Smooth muscle cell (in vitro differentiated cells): ENCODE measurements around the gene RBM4. TPM values are rescaled to one million over a fixed set of nuclear protein-coding genes. Genes with fewer than 3 reads are reported as not detected.

Experiments used
- DNase-seq: peaks from one replicate; lab custom pipeline; 2025; ENCODE audit not compliant: unreplicated experiment; lab: John Stamatoyannopoulos, UW
- H2AFZ ChIP-seq: fragments of 200-600 bp; sonication (generic); 2 replicates; pipeline ENCODE4 v1.6.0; 2016; ENCODE audit warnings: antibody characterized with exemption, low read depth, mild to moderate bottlenecking
- H3F3A ChIP-seq: fragments of 200-600 bp; sonication (generic); 2 replicates; pipeline ENCODE4 v1.6.0; 2017; ENCODE audit warnings: antibody characterized with exemption, low read depth
- H3K27ac ChIP-seq: fragments of 200-600 bp; sonication (generic); 2 replicates; pipeline ENCODE4 v1.5.1; 2016; ENCODE audit warnings: low read depth, mild to moderate bottlenecking
- H3K27me3 ChIP-seq: fragments of 200-600 bp; sonication (generic); 2 replicates; pipeline ENCODE4 v1.6.1; 2016; ENCODE audit warnings: low read depth, mild to moderate bottlenecking
- H3K36me3 ChIP-seq: fragments of 200-600 bp; sonication (generic); 2 replicates; pipeline ENCODE4 v1.5.1; 2016; ENCODE audit warnings: low read depth
- H3K4me1 ChIP-seq: fragments of 200-600 bp; sonication (generic); 2 replicates; pipeline ENCODE4 v1.5.1; 2016; ENCODE audit warnings: low read depth
- H3K4me2 ChIP-seq: fragments of 200-600 bp; sonication (generic); 2 replicates; pipeline ENCODE4 v1.6.0; 2016; ENCODE audit warnings: mild to moderate bottlenecking
- H3K4me3 ChIP-seq: fragments of 200-600 bp; sonication (generic); 2 replicates; pipeline ENCODE4 v1.5.1; 2016; ENCODE audit warnings: mild to moderate bottlenecking
- H3K79me2 ChIP-seq: fragments of 200-600 bp; sonication (generic); 2 replicates; pipeline ENCODE4 v1.6.0; 2016; ENCODE audit warnings: low read depth, mild to moderate bottlenecking
- H3K9ac ChIP-seq: fragments of 200-600 bp; sonication (generic); 2 replicates; pipeline ENCODE4 v1.6.0; 2016; ENCODE audit warnings: low read depth
- H3K9me3 ChIP-seq: fragments of 200-600 bp; sonication (generic); replicated peaks from 2 replicates; pipeline ENCODE4 v1.5.1; 2016; ENCODE audit warnings: low read depth
- H4K20me1 ChIP-seq: fragments of 200-600 bp; sonication (generic); 2 replicates; pipeline ENCODE4 v1.6.0; 2016; ENCODE audit warnings: low read depth
- CTCF ChIP-seq: fragments of 200-600 bp; sonication (generic); IDR thresholded peaks from 2 replicates; pipeline ENCODE4 v1.5.1; 2017; ENCODE audit warnings: borderline replicate concordance, mild to moderate bottlenecking, antibody characterized with exemption; ENCODE audit not compliant: insufficient read depth, poor library complexity, severe bottlenecking
- WGBS: methylation state at CpG from one replicate; pipeline ENCODE4 v1.1.7; 2016; ENCODE audit warnings: low lambda C conversion rate; 5-methylcytosine and 5-hydroxymethylcytosine counted together
- polyA plus RNA-seq: library from polyadenylated mRNA; unstranded; fragments of >200 nt; fragmentation: Nextera tagmentation; extraction: Ambion mirVana; gene quantifications from 2 replicates; pipeline ENCODE4 v1.2.1, GENCODE V29; 2016
- total RNA-seq: library from RNA; depleted of rRNA; stranded (reverse); fragments of >200 nt; gene quantifications from 2 replicates; pipeline ENCODE4 v1.2.3, GENCODE V29; 2014

Gene RBM4
- total and polyA plus RNA-seq, 2 experiments from 2014 or later, result 121 to 125 TPM

- peaks cover 87% of the 10 kb centered on the region for H3K79me2 ChIP-seq
- no peak for TF ChIP-seq CTCF
- peaks cover 100% of the 10 kb centered on the region for H4K20me1 ChIP-seq
- H3K9ac ChIP-seq, result no peak overlapping the region
- H3K27ac ChIP-seq, result no peak overlapping the region
- H3K4me2 ChIP-seq, result no peak overlapping the region
- no peaks in the 10 kb centered on the region for H3K9me3 ChIP-seq
- no peaks in the 10 kb centered on the region for H3K4me1 ChIP-seq
- H3K36me3 ChIP-seq, result peaks cover 10% of the 10 kb centered on the region
- H3K27me3 ChIP-seq, result no peaks in the 10 kb centered on the region
- no peak overlapping the region for H3K4me3 ChIP-seq
- no peak overlapping the region for H2AFZ ChIP-seq
- H3F3A ChIP-seq, result peaks cover 31% of the 10 kb centered on the region
- no peak for DNase-seq
- 97% methylated on average over 2 of the region's 2 CpGs for WGBS
Observed at GRCh38 chr11:66651016-66651415, 12.5 kb downstream of the RBM4 start.

GRCh38 chr11:66652651-66653050, 14.1 kb downstream of the RBM4 start:
- no peaks in the 10 kb centered on the region for H3K27me3 ChIP-seq
- H3K9me3 ChIP-seq, result no peaks in the 10 kb centered on the region
- H3K9ac ChIP-seq, result no peak overlapping the region
- DNase-seq, result no peak
- no peak overlapping the region for H3K4me3 ChIP-seq
- H3K4me2 ChIP-seq, result no peak overlapping the region
- H2AFZ ChIP-seq, result no peak overlapping the region
- 93% methylated on average over 7 of the region's 7 CpGs for WGBS
- peaks cover 75% of the 10 kb centered on the region for H3K79me2 ChIP-seq
- no peaks in the 10 kb centered on the region for H3K4me1 ChIP-seq
- peaks cover 23% of the 10 kb centered on the region for H3F3A ChIP-seq
- no peak overlapping the region for H3K27ac ChIP-seq
- peaks cover 100% of the 10 kb centered on the region for H4K20me1 ChIP-seq
- H3K36me3 ChIP-seq, result peaks cover 1% of the 10 kb centered on the region
- no peak for TF ChIP-seq CTCF

DNA sequence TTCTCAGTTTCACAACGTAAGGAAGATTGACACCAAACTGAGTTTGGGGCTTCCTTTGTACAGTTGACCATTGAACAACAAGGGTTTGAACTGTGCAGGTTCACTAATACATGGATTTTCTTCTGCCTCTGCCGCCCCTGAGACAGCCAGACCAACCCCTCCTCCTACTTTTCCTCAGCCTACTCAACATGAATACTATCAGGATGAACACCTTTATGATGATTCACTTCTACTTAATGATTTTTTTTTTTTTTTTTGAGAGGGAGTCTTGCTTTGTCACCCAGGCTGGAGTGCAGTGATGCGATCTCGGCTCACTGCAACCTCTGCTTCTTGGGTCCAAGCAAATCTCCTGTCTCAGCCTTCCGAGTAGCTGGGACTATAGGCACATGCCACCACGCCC, 14.6 kb downstream of the RBM4 start:
- H3K27me3 ChIP-seq, result no peaks in the 10 kb centered on the region
- WGBS, result 94% methylated on average over 6 of the region's 6 CpGs
- peaks cover 19% of the 10 kb centered on the region for H3F3A ChIP-seq
- no peak for TF ChIP-seq CTCF
- peaks cover 100% of the 10 kb centered on the region for H4K20me1 ChIP-seq
- H3K79me2 ChIP-seq, result peaks cover 75% of the 10 kb centered on the region
- H3K36me3 ChIP-seq, result no peaks in the 10 kb centered on the region
- no peak overlapping the region for H3K9ac ChIP-seq
- H2AFZ ChIP-seq, result no peak overlapping the region
- no peaks in the 10 kb centered on the region for H3K9me3 ChIP-seq
- H3K4me2 ChIP-seq, result no peak overlapping the region
- no peak overlapping the region for H3K27ac ChIP-seq
- no peaks in the 10 kb centered on the region for H3K4me1 ChIP-seq
- DNase-seq, result no peak
- no peak overlapping the region for H3K4me3 ChIP-seq

DNA sequence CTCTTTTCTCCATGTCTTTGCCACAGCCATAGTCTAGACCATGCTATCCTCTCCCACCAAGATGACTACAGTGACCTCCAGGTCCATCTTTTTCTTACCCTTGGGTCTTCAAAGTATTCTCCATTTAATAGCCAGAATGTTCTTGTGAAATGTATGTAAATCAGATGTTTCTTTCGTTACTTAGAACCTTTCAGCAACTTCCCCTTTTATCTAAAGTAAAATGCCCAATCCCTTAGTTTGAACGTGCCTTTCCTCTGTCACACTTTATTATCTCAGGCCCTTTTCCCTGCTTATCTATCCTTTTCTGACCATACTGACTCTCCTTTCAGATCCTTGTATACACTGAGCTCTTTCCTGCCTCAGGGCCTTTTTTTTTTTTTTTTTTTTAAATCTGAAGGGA, 21.3 kb downstream of the RBM4 start:
- H3K27me3 ChIP-seq, result no peaks in the 10 kb centered on the region
- H3K36me3 ChIP-seq, result no peaks in the 10 kb centered on the region
- no peak overlapping the region for H3K9ac ChIP-seq
- DNase-seq, result no peak
- no peak overlapping the region for H3K4me2 ChIP-seq
- H4K20me1 ChIP-seq, result peaks cover 98% of the 10 kb centered on the region
- H3F3A ChIP-seq, result peaks cover 5% of the 10 kb centered on the region
- H2AFZ ChIP-seq, result no peak overlapping the region
- TF ChIP-seq CTCF, result no peak
- H3K9me3 ChIP-seq, result no peaks in the 10 kb centered on the region
- H3K27ac ChIP-seq, result peak overlapping the region; percentile 35
- no peaks in the 10 kb centered on the region for H3K4me1 ChIP-seq
- no peak overlapping the region for H3K4me3 ChIP-seq
- peaks cover 68% of the 10 kb centered on the region for H3K79me2 ChIP-seq
- WGBS, result 43% methylated on average over 2 of the region's 2 CpGs
